Liver (tissue), 9 donors: ENCODE results near the gene TNN. TPM values are rescaled to one million over a fixed set of nuclear protein-coding genes. Genes with fewer than 3 reads are reported as not detected.

ENCODE experiments used
- DNase-seq: peaks from one replicate; pipeline ENCODE4 v3.0.0-alpha.2; 2017; ENCODE audit warnings: low spot score
- H3K27ac ChIP-seq, 2 donors: one replicate each; pipeline ENCODE4 v1.7.0; 2013; ENCODE audit warnings: inconsistent platforms in 2 of 2, low read length in 2 of 2, control low read depth in 1 of 2, low read depth in 1 of 2, mild to moderate bottlenecking in 1 of 2
- H3K27me3 ChIP-seq, 4 donors: one replicate each; pipeline versions ENCODE4 v1.6.1 to v1.7.0; 2013; ENCODE audit warnings: low read length in 3 of 4, inconsistent platforms in 1 of 4, mild to moderate bottlenecking in 1 of 4, moderate library complexity in 1 of 4; ENCODE audit not compliant: control insufficient read depth in 4 of 4, insufficient read depth in 4 of 4
- H3K36me3 ChIP-seq, 4 donors: one replicate each; pipeline versions ENCODE4 v1.6.1 to v1.7.0; 2013; ENCODE audit warnings: low read length in 3 of 4, mild to moderate bottlenecking in 3 of 4, low read depth in 1 of 4, moderate library complexity in 1 of 4; ENCODE audit not compliant: control insufficient read depth in 4 of 4, insufficient read depth in 3 of 4
- H3K4me1 ChIP-seq, 4 donors: one replicate each; pipeline versions ENCODE4 v1.6.1 to v1.7.0; 2013; ENCODE audit warnings: low read length in 3 of 4, mild to moderate bottlenecking in 3 of 4, moderate library complexity in 1 of 4; ENCODE audit not compliant: control insufficient read depth in 4 of 4, insufficient read depth in 4 of 4
- H3K4me3 ChIP-seq, 3 donors: one replicate each; pipeline versions ENCODE4 v1.6.1 to v1.7.0; 2013; ENCODE audit warnings: low read length in 3 of 3, control low read depth in 1 of 3, low read depth in 1 of 3, mild to moderate bottlenecking in 1 of 3
- H3K9ac ChIP-seq, 2 donors: one replicate each; pipeline ENCODE4 v1.7.0; 2013; ENCODE audit warnings: low read length in 2 of 2, mild to moderate bottlenecking in 2 of 2, moderate library complexity in 2 of 2, control low read depth in 1 of 2, low read depth in 1 of 2
- H3K9me3 ChIP-seq, 4 donors: one replicate each; pipeline versions ENCODE4 v1.6.1 to v1.7.0; 2013; ENCODE audit warnings: low read length in 3 of 4; ENCODE audit not compliant: control insufficient read depth in 4 of 4
- ATF3 ChIP-seq: IDR thresholded peaks from 2 replicates; pipeline ENCODE4 v1.6.1; 2016; ENCODE audit warnings: antibody characterized with exemption
- EGR1 ChIP-seq, 2 donors: IDR thresholded peaks; 2 replicates each; pipeline ENCODE4 v1.6.1; 2016 to 2018; ENCODE audit warnings: antibody characterized with exemption in 2 of 2, low read depth in 2 of 2
- FOXA1 ChIP-seq: IDR thresholded peaks from 2 replicates; pipeline ENCODE4 v1.6.1; 2016; ENCODE audit warnings: antibody characterized with exemption
- FOXA2 ChIP-seq: IDR thresholded peaks from 2 replicates; pipeline ENCODE4 v1.6.1; 2016; ENCODE audit warnings: antibody characterized with exemption
- GABPA ChIP-seq, 2 donors: IDR thresholded peaks in 1 of 2; conservative IDR thresholded peaks in 1 of 2; 2 replicates each; pipeline ENCODE4 v1.6.1; 2016; ENCODE audit warnings: antibody characterized with exemption in 2 of 2, mild to moderate bottlenecking in 1 of 2, moderate library complexity in 1 of 2
- HNF4A ChIP-seq, 2 donors: conservative IDR thresholded peaks; 2 replicates each; pipeline ENCODE4 v1.6.1; 2016; ENCODE audit warnings: antibody characterized with exemption in 2 of 2, mild to moderate bottlenecking in 2 of 2
- HNF4G ChIP-seq: IDR thresholded peaks from 2 replicates; pipeline ENCODE4 v1.6.1; 2016; ENCODE audit warnings: antibody characterized with exemption
- JUND ChIP-seq, 2 donors: IDR thresholded peaks; 2 replicates each; pipeline ENCODE4 v1.6.1; 2016; ENCODE audit warnings: antibody characterized with exemption in 2 of 2
- NR2F2 ChIP-seq: IDR thresholded peaks from 2 replicates; pipeline ENCODE4 v1.6.1; 2016; ENCODE audit warnings: antibody characterized with exemption
- RAD21 ChIP-seq, 2 donors: IDR thresholded peaks; 2 replicates each; pipeline ENCODE4 v1.6.1; 2016; ENCODE audit warnings: antibody characterized with exemption in 2 of 2, mild to moderate bottlenecking in 2 of 2
- RXRA ChIP-seq, 2 donors: IDR thresholded peaks; 2 replicates each; pipeline ENCODE4 v1.6.1; 2017 to 2018; ENCODE audit warnings: antibody characterized with exemption in 2 of 2, mild to moderate bottlenecking in 1 of 2
- SP1 ChIP-seq: IDR thresholded peaks from 2 replicates; pipeline ENCODE4 v1.6.1; 2018; ENCODE audit warnings: antibody characterized with exemption, mild to moderate bottlenecking
- TAF1 ChIP-seq: conservative IDR thresholded peaks from 2 replicates; pipeline ENCODE4 v1.6.1; 2016; ENCODE audit warnings: antibody characterized with exemption, mild to moderate bottlenecking
- YY1 ChIP-seq: IDR thresholded peaks from 2 replicates; pipeline ENCODE4 v1.6.1; 2016; ENCODE audit warnings: antibody characterized with exemption, mild to moderate bottlenecking
- WGBS: extraction: QIAGEN DNeasy Blood & Tissue Kit; methylation state at CpG from one replicate; pipeline ENCODE4 v1.1.7; 2013; 5-methylcytosine and 5-hydroxymethylcytosine counted together
- polyA plus RNA-seq, 2 donors: library from polyadenylated mRNA; stranded (reverse) in 1 of 2; unstranded in 1 of 2; fragments of 200-250 nt in 1 of 2; fragments of >200 nt in 1 of 2; fragmentation: Nextera tagmentation in 1 of 2; extraction: Ambion mirVana in 1 of 2; gene quantifications; one replicate each; pipeline versions ENCODE4 v1.2.1 to v1.2.3, GENCODE V29; 2013 to 2015
- total RNA-seq, 2 donors: library from RNA; depleted of rRNA; stranded (reverse); fragments of >200 nt; gene quantifications; one replicate each; pipeline ENCODE4 v1.2.3, GENCODE V29; 2014
- TF ChIP-seq, protein P1 (sequence below): IDR thresholded peaks from 2 replicates; pipeline ENCODE4 v1.6.1; 2016; ENCODE audit warnings: antibody characterized with exemption, mild to moderate bottlenecking
- TF ChIP-seq, protein P2 (sequence below): IDR thresholded peaks from 2 replicates; pipeline ENCODE4 v1.6.1; 2016; ENCODE audit warnings: antibody characterized with exemption
- TF ChIP-seq, protein P3 (sequence below): IDR thresholded peaks from 2 replicates; pipeline ENCODE4 v1.6.1; 2016; ENCODE audit warnings: antibody characterized with exemption
- TF ChIP-seq, protein P4 (sequence below): fragments of 150-350 bp; IDR thresholded peaks from 2 replicates; pipeline ENCODE4 v1.5.1; 2017; ENCODE audit warnings: improper control_type of control experiment, low read depth, low read length; ENCODE audit not compliant: missing input control
- donor health status: healthy.
- donor health status: healthy.
- donor health status: healthy.
- donor health status: healthy.
- donor health status: healthy.

Gene TNN
- total and polyA plus RNA-seq, 4 donors: 0.11 to 1.8 (median 0.80) TPM

DNA sequence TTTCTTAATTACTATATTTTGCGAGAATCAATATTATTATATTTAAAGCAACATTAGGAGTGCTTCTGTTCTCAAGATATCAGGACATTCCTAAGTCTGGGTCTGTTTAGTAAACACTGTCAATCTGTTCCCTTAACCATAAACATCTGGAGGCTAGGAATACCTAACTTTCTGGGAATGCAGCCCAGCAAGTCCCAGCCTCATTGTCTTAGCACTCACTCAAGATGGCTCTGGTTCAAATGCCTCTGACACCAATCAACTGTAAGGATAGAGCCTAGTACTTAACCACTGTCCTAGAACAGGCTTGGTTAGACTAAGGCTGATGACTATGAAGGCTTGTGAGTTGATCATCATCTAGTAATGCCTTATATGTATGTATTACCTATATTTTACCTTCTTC lies 61.5 kb downstream of the TNN start:
- WGBS: 80% methylated on average over 1 of the region's 1 CpG
- H3K27ac ChIP-seq: no peak overlapping the region
- no peak for DNase-seq
- no peak overlapping the region for H3K9ac ChIP-seq
- H3K27me3 ChIP-seq: no peaks in the 10 kb centered on the region
- peaks cover 5 to 39% (median 25%) of the 10 kb centered on the region in 4 donors for H3K4me1 ChIP-seq
- H3K36me3 ChIP-seq: no peaks in the 10 kb centered on the region
- TF ChIP-seq, protein P1, sequence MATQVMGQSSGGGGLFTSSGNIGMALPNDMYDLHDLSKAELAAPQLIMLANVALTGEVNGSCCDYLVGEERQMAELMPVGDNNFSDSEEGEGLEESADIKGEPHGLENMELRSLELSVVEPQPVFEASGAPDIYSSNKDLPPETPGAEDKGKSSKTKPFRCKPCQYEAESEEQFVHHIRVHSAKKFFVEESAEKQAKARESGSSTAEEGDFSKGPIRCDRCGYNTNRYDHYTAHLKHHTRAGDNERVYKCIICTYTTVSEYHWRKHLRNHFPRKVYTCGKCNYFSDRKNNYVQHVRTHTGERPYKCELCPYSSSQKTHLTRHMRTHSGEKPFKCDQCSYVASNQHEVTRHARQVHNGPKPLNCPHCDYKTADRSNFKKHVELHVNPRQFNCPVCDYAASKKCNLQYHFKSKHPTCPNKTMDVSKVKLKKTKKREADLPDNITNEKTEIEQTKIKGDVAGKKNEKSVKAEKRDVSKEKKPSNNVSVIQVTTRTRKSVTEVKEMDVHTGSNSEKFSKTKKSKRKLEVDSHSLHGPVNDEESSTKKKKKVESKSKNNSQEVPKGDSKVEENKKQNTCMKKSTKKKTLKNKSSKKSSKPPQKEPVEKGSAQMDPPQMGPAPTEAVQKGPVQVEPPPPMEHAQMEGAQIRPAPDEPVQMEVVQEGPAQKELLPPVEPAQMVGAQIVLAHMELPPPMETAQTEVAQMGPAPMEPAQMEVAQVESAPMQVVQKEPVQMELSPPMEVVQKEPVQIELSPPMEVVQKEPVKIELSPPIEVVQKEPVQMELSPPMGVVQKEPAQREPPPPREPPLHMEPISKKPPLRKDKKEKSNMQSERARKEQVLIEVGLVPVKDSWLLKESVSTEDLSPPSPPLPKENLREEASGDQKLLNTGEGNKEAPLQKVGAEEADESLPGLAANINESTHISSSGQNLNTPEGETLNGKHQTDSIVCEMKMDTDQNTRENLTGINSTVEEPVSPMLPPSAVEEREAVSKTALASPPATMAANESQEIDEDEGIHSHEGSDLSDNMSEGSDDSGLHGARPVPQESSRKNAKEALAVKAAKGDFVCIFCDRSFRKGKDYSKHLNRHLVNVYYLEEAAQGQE: no peak
- TF ChIP-seq YY1 (no peak), FOXA1 (no peak), RAD21 (IDR thresholded peaks at IDR 0.05) (no peak)
- TF ChIP-seq, protein P2, sequence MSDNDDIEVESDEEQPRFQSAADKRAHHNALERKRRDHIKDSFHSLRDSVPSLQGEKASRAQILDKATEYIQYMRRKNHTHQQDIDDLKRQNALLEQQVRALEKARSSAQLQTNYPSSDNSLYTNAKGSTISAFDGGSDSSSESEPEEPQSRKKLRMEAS: no peak
- H3K9me3 ChIP-seq: no peaks in the 10 kb centered on the region
- H3K4me3 ChIP-seq: no peak overlapping the region

DNA sequence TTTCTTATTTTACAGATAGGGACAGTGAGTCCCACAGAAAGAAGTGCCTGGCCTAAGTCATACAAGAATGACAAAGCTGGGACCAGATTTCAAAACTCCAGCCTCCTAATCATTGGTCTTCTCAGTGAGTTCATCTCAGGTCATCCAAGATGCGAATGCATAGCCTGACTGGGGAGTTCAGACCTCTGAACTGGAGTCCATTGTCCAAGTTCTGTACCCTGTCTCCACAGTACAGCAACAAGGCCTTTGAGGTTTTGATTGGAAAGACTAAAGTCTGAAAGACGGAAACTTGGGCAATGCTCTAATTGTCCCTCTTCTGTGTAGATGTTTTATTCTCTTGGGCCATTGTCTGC lies 62.0 kb downstream of the TNN start:
- Histone ChIP-seq H3K9me3 (no peaks in the 10 kb centered on the region), H3K9ac (no peak overlapping the region), H3K27ac (no peak overlapping the region), H3K36me3 (no peaks in the 10 kb centered on the region), H3K27me3 (no peaks in the 10 kb centered on the region), H3K4me1 (peaks cover 5 to 37% (median 25%) of the 10 kb centered on the region in 4 donors), H3K4me3 (no peak overlapping the region)
- 39% methylated on average over 2 of the region's 2 CpGs for WGBS
- DNase-seq: no peak
- TF ChIP-seq GABPA (IDR thresholded peaks at IDR 0.05 in 1 of 2, conservative IDR thresholded peaks at IDR 0.05 in 1 of 2): no peak
- no peak for TF ChIP-seq FOXA1
- no peak for TF ChIP-seq ATF3
- TF ChIP-seq, protein P3, sequence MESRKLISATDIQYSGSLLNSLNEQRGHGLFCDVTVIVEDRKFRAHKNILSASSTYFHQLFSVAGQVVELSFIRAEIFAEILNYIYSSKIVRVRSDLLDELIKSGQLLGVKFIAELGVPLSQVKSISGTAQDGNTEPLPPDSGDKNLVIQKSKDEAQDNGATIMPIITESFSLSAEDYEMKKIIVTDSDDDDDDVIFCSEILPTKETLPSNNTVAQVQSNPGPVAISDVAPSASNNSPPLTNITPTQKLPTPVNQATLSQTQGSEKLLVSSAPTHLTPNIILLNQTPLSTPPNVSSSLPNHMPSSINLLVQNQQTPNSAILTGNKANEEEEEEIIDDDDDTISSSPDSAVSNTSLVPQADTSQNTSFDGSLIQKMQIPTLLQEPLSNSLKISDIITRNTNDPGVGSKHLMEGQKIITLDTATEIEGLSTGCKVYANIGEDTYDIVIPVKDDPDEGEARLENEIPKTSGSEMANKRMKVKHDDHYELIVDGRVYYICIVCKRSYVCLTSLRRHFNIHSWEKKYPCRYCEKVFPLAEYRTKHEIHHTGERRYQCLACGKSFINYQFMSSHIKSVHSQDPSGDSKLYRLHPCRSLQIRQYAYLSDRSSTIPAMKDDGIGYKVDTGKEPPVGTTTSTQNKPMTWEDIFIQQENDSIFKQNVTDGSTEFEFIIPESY: no peak
- TF ChIP-seq HNF4A (conservative IDR thresholded peaks at IDR 0.05): peak; percentile 99 to 100
- no peak for TF ChIP-seq YY1
- TF ChIP-seq, protein P4, sequence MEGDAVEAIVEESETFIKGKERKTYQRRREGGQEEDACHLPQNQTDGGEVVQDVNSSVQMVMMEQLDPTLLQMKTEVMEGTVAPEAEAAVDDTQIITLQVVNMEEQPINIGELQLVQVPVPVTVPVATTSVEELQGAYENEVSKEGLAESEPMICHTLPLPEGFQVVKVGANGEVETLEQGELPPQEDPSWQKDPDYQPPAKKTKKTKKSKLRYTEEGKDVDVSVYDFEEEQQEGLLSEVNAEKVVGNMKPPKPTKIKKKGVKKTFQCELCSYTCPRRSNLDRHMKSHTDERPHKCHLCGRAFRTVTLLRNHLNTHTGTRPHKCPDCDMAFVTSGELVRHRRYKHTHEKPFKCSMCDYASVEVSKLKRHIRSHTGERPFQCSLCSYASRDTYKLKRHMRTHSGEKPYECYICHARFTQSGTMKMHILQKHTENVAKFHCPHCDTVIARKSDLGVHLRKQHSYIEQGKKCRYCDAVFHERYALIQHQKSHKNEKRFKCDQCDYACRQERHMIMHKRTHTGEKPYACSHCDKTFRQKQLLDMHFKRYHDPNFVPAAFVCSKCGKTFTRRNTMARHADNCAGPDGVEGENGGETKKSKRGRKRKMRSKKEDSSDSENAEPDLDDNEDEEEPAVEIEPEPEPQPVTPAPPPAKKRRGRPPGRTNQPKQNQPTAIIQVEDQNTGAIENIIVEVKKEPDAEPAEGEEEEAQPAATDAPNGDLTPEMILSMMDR: no peak
- TF ChIP-seq TAF1: no peak
- TF ChIP-seq FOXA2: no peak
- no peak for TF ChIP-seq NR2F2
- peak; percentile 72 for TF ChIP-seq SP1
- TF ChIP-seq, protein P2: peak; percentile 15
- TF ChIP-seq JUND (IDR thresholded peaks at IDR 0.05): peak; percentile 38 to 59
- TF ChIP-seq HNF4G: peak; percentile 98
- TF ChIP-seq EGR1 (IDR thresholded peaks at IDR 0.05; ENCODE audit: low read depth in 2 of 2): no peak
- peak; percentile 90 to 94 for TF ChIP-seq RXRA (IDR thresholded peaks at IDR 0.05)
- TF ChIP-seq RAD21 (IDR thresholded peaks at IDR 0.05): peak in 1 of 2 donors; percentile 19
- TF ChIP-seq, protein P1: peak; percentile 38
